ENCODE results near the gene CEL.

GRCh38 chr9:133113163-133113948 lies 51.6 kb downstream of the CEL start:
- TF ChIP-seq, protein P1, sequence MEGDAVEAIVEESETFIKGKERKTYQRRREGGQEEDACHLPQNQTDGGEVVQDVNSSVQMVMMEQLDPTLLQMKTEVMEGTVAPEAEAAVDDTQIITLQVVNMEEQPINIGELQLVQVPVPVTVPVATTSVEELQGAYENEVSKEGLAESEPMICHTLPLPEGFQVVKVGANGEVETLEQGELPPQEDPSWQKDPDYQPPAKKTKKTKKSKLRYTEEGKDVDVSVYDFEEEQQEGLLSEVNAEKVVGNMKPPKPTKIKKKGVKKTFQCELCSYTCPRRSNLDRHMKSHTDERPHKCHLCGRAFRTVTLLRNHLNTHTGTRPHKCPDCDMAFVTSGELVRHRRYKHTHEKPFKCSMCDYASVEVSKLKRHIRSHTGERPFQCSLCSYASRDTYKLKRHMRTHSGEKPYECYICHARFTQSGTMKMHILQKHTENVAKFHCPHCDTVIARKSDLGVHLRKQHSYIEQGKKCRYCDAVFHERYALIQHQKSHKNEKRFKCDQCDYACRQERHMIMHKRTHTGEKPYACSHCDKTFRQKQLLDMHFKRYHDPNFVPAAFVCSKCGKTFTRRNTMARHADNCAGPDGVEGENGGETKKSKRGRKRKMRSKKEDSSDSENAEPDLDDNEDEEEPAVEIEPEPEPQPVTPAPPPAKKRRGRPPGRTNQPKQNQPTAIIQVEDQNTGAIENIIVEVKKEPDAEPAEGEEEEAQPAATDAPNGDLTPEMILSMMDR (IDR thresholded peaks at IDR 0.05): no peak
- no peak for TF ChIP-seq POLR2A (IDR thresholded peaks at IDR 0.05)
